ENCODE results near the gene IGSF9B. TPM values are rescaled to one million over a fixed set of nuclear protein-coding genes. Genes with fewer than 3 reads are reported as not detected.

The IGSF9B gene
- total RNA-seq, 2 experiments from 2014 or later = 0.95 to 2.8 TPM

DNA sequence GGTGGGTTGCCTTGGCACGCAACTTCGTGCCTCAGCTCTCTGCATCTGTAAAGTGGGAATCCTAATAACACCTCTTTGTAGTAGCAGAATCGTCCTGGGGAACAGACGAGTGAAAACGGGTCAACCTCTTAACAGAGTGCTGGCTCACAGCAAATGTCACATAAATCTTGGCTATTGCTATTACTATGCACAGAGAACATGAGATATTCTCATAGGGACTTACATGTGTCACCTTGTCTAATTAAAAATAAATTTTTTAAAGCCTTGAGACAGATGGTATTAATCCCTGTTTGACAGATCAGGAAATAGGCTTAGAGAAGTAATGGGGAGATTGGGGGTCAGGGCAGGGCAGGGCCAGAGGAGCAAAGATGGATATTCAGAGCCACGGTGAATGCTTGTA, 44.3 kb upstream of the IGSF9B start:
- CTCF ChIA-PET (ENCODE audit: unreplicated experiment) = no interaction called here
- BruUV-seq (replicated peaks) = no TSS peak
- POLR2A ChIA-PET = interaction anchor here (0.9 kb wide), 1 partner anchor 28 kb away, joined by 3 read pairs; no protein-coding TSS in a partner anchor
- TF ChIP-seq, protein P1, sequence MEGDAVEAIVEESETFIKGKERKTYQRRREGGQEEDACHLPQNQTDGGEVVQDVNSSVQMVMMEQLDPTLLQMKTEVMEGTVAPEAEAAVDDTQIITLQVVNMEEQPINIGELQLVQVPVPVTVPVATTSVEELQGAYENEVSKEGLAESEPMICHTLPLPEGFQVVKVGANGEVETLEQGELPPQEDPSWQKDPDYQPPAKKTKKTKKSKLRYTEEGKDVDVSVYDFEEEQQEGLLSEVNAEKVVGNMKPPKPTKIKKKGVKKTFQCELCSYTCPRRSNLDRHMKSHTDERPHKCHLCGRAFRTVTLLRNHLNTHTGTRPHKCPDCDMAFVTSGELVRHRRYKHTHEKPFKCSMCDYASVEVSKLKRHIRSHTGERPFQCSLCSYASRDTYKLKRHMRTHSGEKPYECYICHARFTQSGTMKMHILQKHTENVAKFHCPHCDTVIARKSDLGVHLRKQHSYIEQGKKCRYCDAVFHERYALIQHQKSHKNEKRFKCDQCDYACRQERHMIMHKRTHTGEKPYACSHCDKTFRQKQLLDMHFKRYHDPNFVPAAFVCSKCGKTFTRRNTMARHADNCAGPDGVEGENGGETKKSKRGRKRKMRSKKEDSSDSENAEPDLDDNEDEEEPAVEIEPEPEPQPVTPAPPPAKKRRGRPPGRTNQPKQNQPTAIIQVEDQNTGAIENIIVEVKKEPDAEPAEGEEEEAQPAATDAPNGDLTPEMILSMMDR (conservative IDR thresholded peaks at IDR 0.05; ENCODE audit: low read length) = no peak
- TF ChIP-seq EZH2phosphoT487 (IDR thresholded peaks at IDR 0.05; ENCODE audit: borderline replicate concordance, low read depth, low read length) = no peak
- H3K4me3 ChIP-seq (ENCODE audit: low read depth, low read length, poor library complexity, severe bottlenecking) = no peak overlapping the region
- H4K20me1 ChIP-seq (ENCODE audit: insufficient read depth, low read length) = no peaks in the 10 kb centered on the region
- no peak overlapping the region for H2AFZ ChIP-seq (ENCODE audit: low read length)
- intact Hi-C loops (cut with micrococcal nuclease; ENCODE audit: unreplicated experiment) = no loop called here
- DNase-seq (ENCODE audit: low spot score) = no peak
- H3K4me2 ChIP-seq (ENCODE audit: low read length) = no peak overlapping the region
- H3K9me2 ChIP-seq (ENCODE audit: insufficient read depth, low read length) = no peaks in the 10 kb centered on the region
- no peak overlapping the region for H3K27ac ChIP-seq (ENCODE audit: low read depth, low read length, poor library complexity, severe bottlenecking)
- no peaks in the 10 kb centered on the region for H3K4me1 ChIP-seq (ENCODE audit: insufficient read depth, low read length, poor library complexity, severe bottlenecking)
- H3K9me3 ChIP-seq (ENCODE audit: low read length) = no peaks in the 10 kb centered on the region
- no peaks in the 10 kb centered on the region for H3K79me2 ChIP-seq (ENCODE audit: insufficient read depth, low read depth, low read length)
- H3K36me3 ChIP-seq (ENCODE audit: insufficient read depth, low read length) = no peaks in the 10 kb centered on the region

DNA sequence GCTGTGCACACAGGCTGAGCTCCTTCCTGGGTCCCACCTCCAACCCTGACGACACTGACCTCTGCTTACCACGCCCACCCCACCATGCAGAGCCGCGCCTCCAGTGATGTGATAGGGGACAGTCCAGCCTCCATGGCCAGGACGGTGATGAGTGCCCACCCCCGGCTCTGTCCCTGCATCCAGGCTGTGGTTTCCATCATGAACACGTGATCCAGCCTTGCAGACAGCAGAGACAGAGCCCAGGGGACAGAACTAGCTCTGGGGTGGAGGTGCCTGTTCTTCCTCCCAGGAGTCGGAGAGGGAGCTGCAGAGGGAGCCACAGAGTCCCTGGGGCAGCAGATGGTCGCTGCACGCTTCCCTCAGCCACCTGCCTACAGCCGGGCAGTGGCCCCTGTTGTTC, 42.6 kb upstream of the IGSF9B start:
- Histone ChIP-seq H4K20me1 (ENCODE audit: insufficient read depth, low read length) (no peaks in the 10 kb centered on the region), H3K4me2 (ENCODE audit: low read length) (no peak overlapping the region), H3K79me2 (ENCODE audit: insufficient read depth, low read depth, low read length) (no peaks in the 10 kb centered on the region), H3K4me3 (ENCODE audit: low read depth, low read length, poor library complexity, severe bottlenecking) (no peak overlapping the region), H3K36me3 (ENCODE audit: insufficient read depth, low read length) (no peaks in the 10 kb centered on the region), H3K9me3 (ENCODE audit: low read length) (no peaks in the 10 kb centered on the region), H3K27ac (ENCODE audit: low read depth, low read length, poor library complexity, severe bottlenecking) (no peak overlapping the region), H3K4me1 (ENCODE audit: insufficient read depth, low read length, poor library complexity, severe bottlenecking) (no peaks in the 10 kb centered on the region), H3K9me2 (ENCODE audit: insufficient read depth, low read length) (no peaks in the 10 kb centered on the region), H2AFZ (ENCODE audit: low read length) (no peak overlapping the region)
- CTCF ChIA-PET (ENCODE audit: unreplicated experiment) = no interaction called here
- TF ChIP-seq, protein P1 (conservative IDR thresholded peaks at IDR 0.05; ENCODE audit: low read length) = no peak
- no peak for TF ChIP-seq EZH2phosphoT487 (IDR thresholded peaks at IDR 0.05; ENCODE audit: borderline replicate concordance, low read depth, low read length)
- no TSS peak for BruUV-seq (replicated peaks)
- no peak for DNase-seq (ENCODE audit: low spot score)
- intact Hi-C loops (cut with micrococcal nuclease; ENCODE audit: unreplicated experiment) = no loop called here
- POLR2A ChIA-PET = no interaction called here

DNA sequence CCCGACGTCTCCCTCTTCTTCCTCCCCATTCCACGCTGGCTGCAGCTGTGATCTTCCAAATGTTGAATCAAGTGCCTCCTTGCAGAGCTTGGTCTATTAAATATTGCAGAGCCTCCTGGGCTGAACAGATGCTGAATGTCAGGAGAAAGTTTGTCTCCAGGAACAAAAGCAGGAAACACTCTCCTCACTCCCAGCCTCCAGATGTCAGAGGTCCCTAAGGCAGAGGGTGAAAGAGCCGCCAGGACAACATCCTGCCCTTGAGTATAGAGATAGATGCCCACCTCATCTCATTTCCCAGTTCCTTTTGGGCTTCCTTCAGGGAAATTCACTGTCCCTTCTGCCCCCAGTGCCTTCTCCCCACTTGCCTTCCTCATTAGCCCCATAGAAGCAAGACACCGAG, 40.8 kb upstream of the IGSF9B start:
- Histone ChIP-seq H3K9me2 (ENCODE audit: insufficient read depth, low read length) (no peaks in the 10 kb centered on the region), H3K4me1 (ENCODE audit: insufficient read depth, low read length, poor library complexity, severe bottlenecking) (no peaks in the 10 kb centered on the region), H2AFZ (ENCODE audit: low read length) (no peak overlapping the region), H3K27ac (ENCODE audit: low read depth, low read length, poor library complexity, severe bottlenecking) (no peak overlapping the region), H4K20me1 (ENCODE audit: insufficient read depth, low read length) (no peaks in the 10 kb centered on the region), H3K79me2 (ENCODE audit: insufficient read depth, low read depth, low read length) (no peaks in the 10 kb centered on the region), H3K36me3 (ENCODE audit: insufficient read depth, low read length) (no peaks in the 10 kb centered on the region), H3K9me3 (ENCODE audit: low read length) (no peaks in the 10 kb centered on the region), H3K4me3 (ENCODE audit: low read depth, low read length, poor library complexity, severe bottlenecking) (no peak overlapping the region), H3K4me2 (ENCODE audit: low read length) (no peak overlapping the region)
- POLR2A ChIA-PET = no interaction called here
- no peak for DNase-seq (ENCODE audit: low spot score)
- intact Hi-C loops (cut with micrococcal nuclease; ENCODE audit: unreplicated experiment) = no loop called here
- CTCF ChIA-PET (ENCODE audit: unreplicated experiment) = no interaction called here
- BruUV-seq (replicated peaks) = no TSS peak
- TF ChIP-seq, protein P1 (conservative IDR thresholded peaks at IDR 0.05; ENCODE audit: low read length) = no peak
- no peak for TF ChIP-seq EZH2phosphoT487 (IDR thresholded peaks at IDR 0.05; ENCODE audit: borderline replicate concordance, low read depth, low read length)
